ENCODE results near the gene PHACTR3.
A peak's percentile ranks its signal among the peaks of the same experiment; 100 is the strongest.

Gene PHACTR3

DNA sequence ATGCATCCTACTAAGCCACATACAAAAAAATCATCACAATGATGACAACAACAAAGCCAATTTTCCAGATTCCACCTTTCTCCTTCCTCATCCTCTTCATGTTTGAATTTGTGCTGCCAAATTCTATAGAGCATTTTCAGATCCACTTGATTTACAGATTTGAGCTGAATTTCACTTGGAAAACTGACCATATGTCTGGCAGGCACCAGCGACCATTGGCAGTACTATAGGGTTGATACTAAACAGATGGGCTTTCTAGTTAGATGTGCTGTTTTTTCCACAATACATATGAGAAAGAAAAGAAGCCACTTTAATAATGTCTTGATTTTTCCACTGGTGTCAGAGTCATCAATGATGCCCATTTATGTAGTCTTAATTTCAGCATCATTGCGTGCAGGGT, 127.0 kb downstream of the PHACTR3 start:
- DNase-seq (ENCODE audit: low read depth in 2 of 2): no peak

DNA sequence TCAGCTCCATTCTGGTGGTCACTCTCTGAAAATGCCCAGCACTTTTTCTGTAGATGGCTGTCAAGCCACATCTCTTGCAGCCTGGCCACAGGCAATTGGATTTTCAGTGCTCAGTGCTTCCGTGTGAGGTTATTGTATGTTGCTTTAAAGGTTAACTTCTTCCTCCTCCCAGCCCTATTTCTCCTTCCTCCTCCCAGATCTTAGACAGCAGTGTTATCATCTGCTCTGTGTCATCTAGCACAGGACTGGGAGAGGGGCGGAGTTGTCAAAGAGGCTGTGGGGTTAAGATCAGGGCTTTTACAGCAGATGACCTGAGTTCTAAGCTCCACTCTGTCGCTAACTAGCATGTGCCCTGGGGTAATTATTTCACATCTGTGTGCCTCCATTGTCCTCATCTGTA, 129.0 kb downstream of the PHACTR3 start:
- DNase-seq (ENCODE audit: low read depth in 2 of 2): no peak

- no peak for DNase-seq (ENCODE audit: low read depth in 2 of 2)
These were observed 131.1 kb downstream of the PHACTR3 start for GRCh38 chr20:59735486-59735885.

GRCh38 chr20:59735917-59736316, 131.6 kb downstream of the PHACTR3 start:
- DNase-seq (ENCODE audit: low read depth in 2 of 2): no peak

GRCh38 chr20:59736366-59736765, 132.0 kb downstream of the PHACTR3 start:
- DNase-seq (ENCODE audit: low read depth in 2 of 2): no peak

- DNase-seq (ENCODE audit: low read depth in 2 of 2): no peak
These were observed 132.8 kb downstream of the PHACTR3 start for GRCh38 chr20:59737073-59737666.

DNA sequence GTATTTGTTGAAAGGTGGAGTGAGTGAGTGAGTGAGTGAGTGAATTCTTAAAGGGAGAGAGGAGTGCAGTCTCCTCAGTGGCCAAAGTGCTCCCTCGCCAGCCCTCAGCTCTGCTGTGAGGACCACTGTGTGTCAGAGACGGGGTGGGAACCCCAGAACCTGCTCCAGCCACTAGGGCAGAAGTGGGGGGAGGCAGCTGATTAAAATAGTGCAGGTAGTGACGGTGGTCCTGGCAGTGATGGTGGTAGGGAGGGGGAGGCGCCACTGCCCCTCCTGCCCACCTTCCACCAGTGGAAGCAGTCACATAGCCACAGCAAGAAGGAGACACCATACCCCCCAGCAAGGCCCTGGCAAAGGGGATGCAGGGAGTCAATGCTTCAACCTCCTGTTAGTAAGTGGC, 133.5 kb downstream of the PHACTR3 start:
- no peak for DNase-seq (ENCODE audit: low read depth in 2 of 2)

GRCh38 chr20:59738851-59739250, 134.5 kb downstream of the PHACTR3 start:
- DNase-seq (ENCODE audit: low read depth in 2 of 2): no peak

DNA sequence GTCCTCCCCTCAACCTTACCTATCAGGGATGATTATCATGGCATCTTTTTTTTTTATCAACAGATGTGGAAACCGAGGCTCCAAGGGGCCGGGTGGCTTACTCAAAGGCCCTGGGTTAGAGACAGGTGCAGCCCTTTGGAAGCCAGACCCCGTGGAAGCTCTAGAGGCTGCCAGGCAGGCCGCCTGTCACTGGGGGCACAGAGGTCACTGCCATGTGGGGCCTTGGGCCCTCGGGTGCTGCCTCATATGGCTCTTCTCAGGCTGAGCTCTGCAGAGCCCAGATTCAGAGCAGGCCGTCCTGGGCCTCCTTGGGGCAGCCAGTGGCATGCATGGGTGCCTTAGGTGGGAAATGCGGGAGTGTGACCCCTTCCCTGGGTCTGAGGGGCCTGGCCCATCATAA, 136.3 kb downstream of the PHACTR3 start:
- no peak for DNase-seq (ENCODE audit: low read depth in 2 of 2)

DNA sequence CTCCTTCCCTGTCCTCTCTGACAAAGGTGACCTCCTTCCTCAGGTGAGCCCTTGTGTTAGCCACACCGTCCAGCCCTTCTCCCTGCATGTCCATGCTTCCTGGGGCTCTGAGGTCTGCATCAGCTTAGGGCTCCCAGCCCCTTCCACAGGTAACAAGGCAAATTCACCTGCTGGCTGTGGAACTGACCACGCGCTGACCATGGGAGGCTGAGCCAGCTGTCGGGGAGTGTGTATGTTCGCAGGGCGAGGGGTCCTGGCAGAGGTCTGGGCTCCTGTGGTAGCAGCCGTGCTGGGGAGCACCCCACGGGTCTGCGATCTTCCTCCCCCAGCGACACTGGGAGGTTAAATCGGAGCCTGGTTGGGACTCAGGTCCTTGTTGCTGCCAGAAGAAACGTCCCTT, 136.7 kb downstream of the PHACTR3 start:
- DNase-seq (ENCODE audit: low read depth in 2 of 2): no peak

DNA sequence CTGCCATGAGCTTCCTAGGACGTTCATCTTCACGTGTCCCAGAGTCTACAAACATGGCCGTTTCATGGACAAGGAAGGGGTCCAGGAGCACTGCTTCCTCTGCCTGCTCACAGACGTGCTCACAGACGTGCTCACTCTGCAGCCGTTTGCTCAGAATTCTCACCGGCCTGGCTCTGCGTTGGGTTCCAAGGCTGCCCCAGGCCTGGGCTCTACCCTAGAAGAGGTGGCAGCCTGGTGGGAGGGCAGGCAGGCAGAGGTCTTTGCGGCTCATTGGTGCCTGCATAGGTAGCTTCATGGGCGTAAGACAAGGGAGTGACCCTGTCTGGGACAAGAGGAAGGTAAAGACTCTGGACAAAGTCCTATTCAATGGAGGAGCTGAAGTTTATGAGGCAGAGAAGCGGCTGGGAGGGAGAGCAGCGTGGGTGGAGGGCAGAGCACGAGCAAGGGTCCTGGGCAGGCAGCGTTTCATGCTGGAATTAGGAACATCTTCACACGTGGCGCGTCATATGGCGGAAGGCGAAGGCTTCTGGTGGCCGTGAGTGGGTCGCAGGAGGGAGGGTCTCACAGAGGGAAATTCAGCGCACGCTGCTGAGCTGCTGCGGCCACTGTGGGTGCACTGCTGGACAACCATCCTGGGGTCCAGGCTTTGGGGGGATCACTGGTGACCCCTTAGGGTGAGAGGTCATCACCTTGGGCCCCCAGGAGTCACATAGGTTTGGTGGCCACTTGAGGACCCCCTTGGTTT, 138.2 kb downstream of the PHACTR3 start:
- no peak for DNase-seq (ENCODE audit: low read depth in 2 of 2)

- no peak for DNase-seq (ENCODE audit: low read depth in 2 of 2)
These were observed 139.0 kb downstream of the PHACTR3 start for GRCh38 chr20:59743308-59743707.

GRCh38 chr20:59743767-59744485, 139.6 kb downstream of the PHACTR3 start:
- no peak for DNase-seq (ENCODE audit: low read depth in 2 of 2)

- no peak for DNase-seq (ENCODE audit: low read depth in 2 of 2)
These were observed 140.4 kb downstream of the PHACTR3 start for GRCh38 chr20:59744756-59745155.

GRCh38 chr20:59745201-59745600, 140.9 kb downstream of the PHACTR3 start:
- DNase-seq (ENCODE audit: low read depth in 2 of 2): no peak

GRCh38 chr20:59745716-59746115, 141.4 kb downstream of the PHACTR3 start:
- DNase-seq (ENCODE audit: low read depth in 2 of 2): no peak

DNA sequence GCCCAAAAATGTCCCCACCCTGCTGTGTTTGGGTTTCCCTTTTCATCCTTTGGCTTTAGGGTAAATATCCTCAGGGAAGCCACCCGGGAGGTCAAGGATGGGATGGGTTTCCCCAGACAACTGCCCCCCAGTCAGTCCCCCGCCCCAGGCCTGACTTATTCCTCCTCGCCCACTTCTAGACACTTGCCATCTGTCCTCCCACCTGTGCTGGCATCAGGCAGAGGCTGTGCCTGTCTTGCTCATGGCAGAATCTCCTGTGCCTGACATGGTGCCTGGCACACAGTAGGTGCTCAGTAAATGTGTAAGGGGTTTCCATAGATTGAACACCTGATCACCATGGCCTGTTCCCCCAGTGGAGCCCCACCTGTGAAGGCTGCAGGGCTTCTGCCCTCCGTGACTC, 141.8 kb downstream of the PHACTR3 start:
- no peak for DNase-seq (ENCODE audit: low read depth in 2 of 2)

- no peak for DNase-seq (ENCODE audit: low read depth in 2 of 2)
These were observed 143.6 kb downstream of the PHACTR3 start for GRCh38 chr20:59747671-59748515.

DNA sequence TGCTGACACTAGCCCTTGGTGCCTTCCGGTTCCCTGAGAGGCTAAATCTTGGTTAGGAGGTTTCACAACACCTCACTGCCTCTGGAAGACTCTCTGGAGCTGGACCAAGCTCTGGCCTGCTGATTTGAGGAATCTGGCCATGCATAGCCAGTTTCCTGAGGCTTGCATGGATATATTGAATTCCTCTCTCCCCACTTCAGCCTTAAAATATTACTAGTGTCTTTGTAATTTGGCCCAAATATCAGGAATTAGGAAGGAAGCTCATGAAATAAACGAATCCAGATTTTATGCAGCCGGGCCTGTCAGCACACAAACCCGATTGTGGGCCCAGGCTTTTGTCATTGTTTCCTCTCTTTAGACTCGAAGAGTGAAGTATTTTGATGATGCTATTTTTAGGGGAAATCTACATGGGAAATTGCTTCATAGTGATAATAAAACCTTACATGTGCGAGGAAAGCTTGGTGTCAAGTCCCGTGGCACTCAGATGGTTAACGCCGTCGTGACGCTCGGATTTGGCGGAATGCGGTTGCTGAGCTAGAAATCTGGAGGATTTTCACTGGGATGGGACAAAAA, 144.4 kb downstream of the PHACTR3 start:
- peak; percentile 97 for DNase-seq (ENCODE audit: low read depth in 2 of 2)

DNA sequence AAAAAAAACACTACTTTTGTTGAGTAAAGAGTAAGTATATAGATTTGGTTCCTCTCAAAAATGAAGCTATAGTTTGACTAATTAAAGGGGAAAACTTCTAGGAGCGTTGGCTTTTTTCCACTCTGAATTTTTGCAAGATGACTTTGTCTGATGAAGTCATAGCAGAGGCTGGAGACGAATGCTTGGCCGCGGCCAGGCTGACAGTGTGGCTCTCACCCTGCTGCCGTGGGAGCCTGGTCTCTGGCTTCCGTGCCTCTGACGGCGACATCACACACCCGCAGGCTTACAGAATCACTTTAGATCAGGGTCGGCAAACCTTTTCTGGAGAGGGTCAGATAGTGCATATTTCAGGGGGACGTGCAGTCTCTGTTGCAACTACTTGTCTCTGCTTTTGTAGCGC, 145.0 kb downstream of the PHACTR3 start:
- DNase-seq (ENCODE audit: low read depth in 2 of 2): peak; percentile 67 to 68

GRCh38 chr20:59750209-59750840, 146.0 kb downstream of the PHACTR3 start:
- no peak for DNase-seq (ENCODE audit: low read depth in 2 of 2)
